ENCODE results near the gene COL4A1. TPM values are rescaled to one million over a fixed set of nuclear protein-coding genes. Genes with fewer than 3 reads are reported as not detected.
A peak's percentile ranks its signal among the peaks of the same experiment; 100 is the strongest.

COL4A1 gene
- total RNA-seq, 3 donors from 2014 or later: 19.0 to 308 (median 61.9) TPM

DNA sequence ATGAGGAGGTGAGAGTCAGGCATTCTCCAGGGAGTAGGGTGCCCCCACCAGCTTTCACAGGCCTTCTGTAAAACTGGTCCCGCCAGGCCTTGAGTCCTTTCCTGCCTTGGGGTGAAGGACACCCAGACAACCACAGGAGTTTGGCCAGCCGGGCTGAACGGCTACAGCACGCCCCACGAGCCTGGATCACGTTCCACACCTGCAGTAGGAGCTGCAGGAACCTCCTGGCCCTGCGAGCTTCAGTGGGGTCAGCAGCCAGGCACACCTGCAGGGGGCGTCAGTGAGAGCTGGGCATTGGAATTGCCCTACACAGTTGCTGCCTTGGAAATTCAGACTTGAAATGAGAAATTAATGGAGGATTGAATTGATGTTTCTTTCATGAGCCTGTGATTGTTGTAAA is 45.8 kb upstream of the COL4A1 start:
- DNase-seq: peak in 1 of 3 donors; percentile 64

DNA sequence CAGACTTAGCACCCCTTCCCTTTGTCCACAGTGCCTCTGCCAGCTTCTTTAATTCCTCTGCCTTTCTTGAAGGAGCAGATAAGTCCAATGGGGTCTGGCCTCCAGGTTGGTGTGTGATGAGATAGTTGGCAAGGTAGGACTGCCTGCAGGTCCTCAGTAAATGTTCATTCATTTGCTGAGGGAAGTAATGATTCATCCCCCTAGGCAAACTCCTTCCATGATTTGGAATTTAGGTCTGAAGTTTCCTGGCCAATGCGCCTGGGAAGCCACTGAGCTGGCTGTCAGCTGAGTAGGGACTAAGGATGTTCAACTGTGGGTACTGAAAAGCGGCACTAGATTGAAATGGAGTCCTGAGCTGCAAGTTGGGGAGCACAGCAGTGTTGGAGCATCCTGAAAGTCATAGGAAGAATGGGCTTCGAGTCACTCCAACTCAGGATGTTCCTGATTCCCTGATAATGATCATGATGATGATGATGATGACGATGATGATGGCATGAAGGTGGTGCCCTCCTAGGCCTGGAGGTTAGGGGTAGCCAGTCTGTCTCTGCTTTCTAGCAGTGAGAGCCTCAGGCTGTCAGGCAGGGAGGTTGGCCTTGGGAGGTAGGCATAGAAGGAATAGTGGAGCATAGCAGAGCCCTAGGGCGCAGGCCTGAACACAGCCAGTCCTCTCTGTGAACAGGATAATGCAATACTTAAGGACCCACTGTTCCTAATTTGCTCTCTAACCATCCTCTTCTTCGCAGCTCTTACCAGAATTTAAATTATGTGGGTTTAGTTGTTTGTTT is 44.9 kb upstream of the COL4A1 start:
- H3K9me3 ChIP-seq: no peaks in the 10 kb centered on the region
- intact Hi-C loops (cut with DNase I, micrococcal nuclease): no loop called here
- no peak overlapping the region for H3K4me3 ChIP-seq
- no peaks in the 10 kb centered on the region for H3K36me3 ChIP-seq (ENCODE audit: low read depth)
- ATAC-seq (no peak), DNase-seq (no peak)
- TF ChIP-seq, protein P1, sequence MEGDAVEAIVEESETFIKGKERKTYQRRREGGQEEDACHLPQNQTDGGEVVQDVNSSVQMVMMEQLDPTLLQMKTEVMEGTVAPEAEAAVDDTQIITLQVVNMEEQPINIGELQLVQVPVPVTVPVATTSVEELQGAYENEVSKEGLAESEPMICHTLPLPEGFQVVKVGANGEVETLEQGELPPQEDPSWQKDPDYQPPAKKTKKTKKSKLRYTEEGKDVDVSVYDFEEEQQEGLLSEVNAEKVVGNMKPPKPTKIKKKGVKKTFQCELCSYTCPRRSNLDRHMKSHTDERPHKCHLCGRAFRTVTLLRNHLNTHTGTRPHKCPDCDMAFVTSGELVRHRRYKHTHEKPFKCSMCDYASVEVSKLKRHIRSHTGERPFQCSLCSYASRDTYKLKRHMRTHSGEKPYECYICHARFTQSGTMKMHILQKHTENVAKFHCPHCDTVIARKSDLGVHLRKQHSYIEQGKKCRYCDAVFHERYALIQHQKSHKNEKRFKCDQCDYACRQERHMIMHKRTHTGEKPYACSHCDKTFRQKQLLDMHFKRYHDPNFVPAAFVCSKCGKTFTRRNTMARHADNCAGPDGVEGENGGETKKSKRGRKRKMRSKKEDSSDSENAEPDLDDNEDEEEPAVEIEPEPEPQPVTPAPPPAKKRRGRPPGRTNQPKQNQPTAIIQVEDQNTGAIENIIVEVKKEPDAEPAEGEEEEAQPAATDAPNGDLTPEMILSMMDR (IDR thresholded peaks at IDR 0.05): no peak
- H3K4me1 ChIP-seq (ENCODE audit: low read depth): peaks cover 40% of the 10 kb centered on the region

More for the DNA sequence above, 45.8 kb upstream of the COL4A1 start:
- ATAC-seq: peak; percentile 27
- H3K4me1 ChIP-seq (ENCODE audit: low read depth): peaks cover 31% of the 10 kb centered on the region
- H3K9me3 ChIP-seq: no peaks in the 10 kb centered on the region
- H3K4me3 ChIP-seq: no peak overlapping the region
- H3K36me3 ChIP-seq (ENCODE audit: low read depth): no peaks in the 10 kb centered on the region
- intact Hi-C loops (cut with DNase I, micrococcal nuclease): no loop called here
- TF ChIP-seq, protein P1 (IDR thresholded peaks at IDR 0.05): no peak

DNA sequence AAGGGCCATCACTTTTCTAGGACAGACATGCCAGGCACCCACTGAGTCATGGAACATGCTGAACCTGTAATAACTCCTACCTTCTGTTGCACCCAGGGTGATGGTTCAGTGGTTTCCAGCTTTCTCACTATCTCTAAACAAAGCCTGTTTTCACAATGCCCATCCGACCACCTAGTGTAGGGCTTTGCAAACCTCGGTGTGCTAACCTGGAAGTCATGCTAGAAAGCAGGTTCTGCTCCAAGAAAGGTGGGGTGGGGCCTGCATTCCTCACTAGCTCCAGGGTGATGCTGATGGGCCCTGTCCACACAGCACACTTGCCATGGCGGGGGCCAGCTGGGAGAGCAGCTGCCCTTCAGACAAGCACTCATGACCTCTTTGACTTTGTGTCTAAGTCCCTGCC is 43.6 kb upstream of the COL4A1 start:
- no peak overlapping the region for H3K4me3 ChIP-seq
- ATAC-seq: no peak
- intact Hi-C loops (cut with DNase I, micrococcal nuclease): no loop called here
- no peaks in the 10 kb centered on the region for H3K36me3 ChIP-seq (ENCODE audit: low read depth)
- DNase-seq: no peak
- TF ChIP-seq, protein P1 (IDR thresholded peaks at IDR 0.05): no peak
- H3K9me3 ChIP-seq: no peaks in the 10 kb centered on the region
- H3K4me1 ChIP-seq (ENCODE audit: low read depth): peaks cover 41% of the 10 kb centered on the region

DNA sequence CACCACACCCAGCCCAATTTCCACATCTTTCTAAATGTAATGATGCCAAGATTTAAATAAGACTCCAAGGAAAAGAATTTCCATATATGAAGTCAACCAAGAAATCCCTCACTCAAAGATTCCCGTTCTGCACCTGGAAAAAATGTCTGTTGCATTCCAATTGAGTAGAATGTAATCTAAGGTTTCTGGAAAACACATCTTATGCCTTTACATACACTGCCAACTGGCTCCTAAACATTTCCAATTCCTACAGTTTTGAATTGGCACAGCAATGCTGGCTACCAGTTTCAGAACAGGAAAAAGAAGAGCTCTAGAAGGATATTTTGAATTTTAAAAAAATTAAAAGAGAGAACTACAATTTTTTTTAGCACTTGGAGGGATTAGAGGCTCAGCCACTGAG is 43.1 kb upstream of the COL4A1 start:
- peaks cover 41% of the 10 kb centered on the region for H3K4me1 ChIP-seq (ENCODE audit: low read depth)
- no peaks in the 10 kb centered on the region for H3K36me3 ChIP-seq (ENCODE audit: low read depth)
- TF ChIP-seq, protein P1 (IDR thresholded peaks at IDR 0.05): no peak
- no peak overlapping the region for H3K4me3 ChIP-seq
- ATAC-seq (no peak), DNase-seq (no peak)
- H3K9me3 ChIP-seq: no peaks in the 10 kb centered on the region
- intact Hi-C loops (cut with DNase I, micrococcal nuclease): no loop called here

DNA sequence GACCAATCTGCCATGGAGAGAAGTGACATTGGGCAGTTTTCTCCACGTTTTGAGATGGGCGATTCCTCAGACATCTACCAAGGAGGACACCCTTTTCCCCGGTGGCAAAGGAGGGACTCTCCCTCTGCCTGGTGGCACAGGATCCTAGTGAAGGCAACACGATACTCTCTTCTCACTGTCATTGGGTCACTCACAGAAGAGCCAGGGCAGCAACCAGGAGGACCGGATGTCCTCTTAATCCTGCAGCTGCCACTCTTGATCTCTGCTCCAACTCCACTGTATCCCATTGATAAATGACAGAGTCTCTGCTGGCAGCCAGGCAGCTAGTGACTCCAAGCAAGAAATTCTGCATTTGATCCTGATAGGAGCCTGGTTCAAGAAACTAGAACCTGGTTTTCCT is 42.3 kb upstream of the COL4A1 start:
- DNase-seq: no peak
- TF ChIP-seq, protein P1 (IDR thresholded peaks at IDR 0.05): no peak
- Histone ChIP-seq H3K4me1 (ENCODE audit: low read depth) (peaks cover 32% of the 10 kb centered on the region), H3K9me3 (no peaks in the 10 kb centered on the region), H3K36me3 (ENCODE audit: low read depth) (no peaks in the 10 kb centered on the region), H3K4me3 (no peak overlapping the region)
- intact Hi-C loops (cut with DNase I, micrococcal nuclease): no loop called here
- no peak for ATAC-seq

All from mucosa of descending colon (tissue), 3 donors.